Measurements from ENCODE around the gene CPSF4L. TPM values are rescaled to one million over a fixed set of nuclear protein-coding genes. Genes with fewer than 3 reads are reported as not detected.

CPSF4L gene
- polyA plus RNA-seq, 1 of the 3 experiments (the other 2 are of a cell fraction): 0.10 TPM

DNA sequence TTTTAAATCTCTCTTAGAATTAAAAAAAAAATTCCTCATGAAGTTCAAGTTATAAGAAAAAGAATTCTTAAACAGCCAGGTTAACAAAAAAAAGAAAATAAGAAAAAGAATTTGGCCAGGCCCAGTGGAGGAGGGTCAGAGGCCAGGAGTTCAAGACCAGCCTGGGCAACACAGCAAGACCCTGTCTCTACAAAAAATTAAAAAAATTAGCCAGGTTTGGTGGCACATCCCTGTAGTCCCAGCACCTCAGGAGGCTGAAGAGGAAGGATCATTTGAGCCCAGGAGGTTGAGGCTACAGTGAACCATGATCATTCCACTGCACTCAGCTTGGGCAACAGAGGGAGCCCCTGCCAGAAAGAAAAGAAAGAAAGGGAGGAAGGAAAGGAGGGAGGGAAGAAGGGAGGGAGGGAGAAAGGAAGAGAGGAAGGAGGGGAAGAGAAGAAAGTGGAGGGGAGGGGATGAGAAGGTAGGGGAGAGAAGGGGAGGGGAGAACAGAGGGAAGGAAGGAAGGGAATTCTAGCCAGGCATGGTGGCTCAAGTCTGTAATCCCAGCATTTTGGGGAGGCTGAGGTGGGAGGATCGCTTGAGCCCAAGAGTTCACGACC is 38.0 kb downstream of the CPSF4L start:
- DNase-seq: no peak
- 97% methylated on average over 2 of the region's 2 CpGs for WGBS (ENCODE audit: low lambda C conversion rate)
- H3K9me2 ChIP-seq: no peaks in the 10 kb centered on the region
- peaks cover 5 to 16% of the 10 kb centered on the region in 2 experiments for H3K36me3 ChIP-seq (replicated peaks in 1 of 2; ENCODE audit: control insufficient read depth in 1 of 2, insufficient read depth in 2 of 2, low read length in 1 of 2)
- no peaks in the 10 kb centered on the region for H3K9me3 ChIP-seq
- peaks cover 94% of the 10 kb centered on the region for H3K79me2 ChIP-seq (ENCODE audit: insufficient read depth)
- no peak overlapping the region for H3K9ac ChIP-seq
- H3K27ac ChIP-seq (ENCODE audit: low read depth in 2 of 2, low read length in 1 of 2): no peak overlapping the region
- peaks cover 19% of the 10 kb centered on the region for H3F3A ChIP-seq (replicated peaks; ENCODE audit: insufficient read depth)
- no peaks in the 10 kb centered on the region for H3K27me3 ChIP-seq (ENCODE audit: insufficient read depth)
- H3K4me2 ChIP-seq: no peak overlapping the region
- ChIA-PET CTCF (interaction anchor here (1.0 to 1.7 kb wide), 3 partner anchors 23 to 496 kb away, joined by 3 to 4 read pairs (median 4); no protein-coding TSS in a partner anchor), POLR2A (no interaction called here)
- peaks cover 30% of the 10 kb centered on the region for H4K20me1 ChIP-seq (ENCODE audit: insufficient read depth)
- TF ChIP-seq ELF1 (IDR thresholded peaks at IDR 0.05) (no peak), SMC3 (IDR thresholded peaks at IDR 0.05; ENCODE audit: low read depth, low read length) (no peak), JUND (IDR thresholded peaks at IDR 0.05) (no peak), EZH2phosphoT487 (IDR thresholded peaks at IDR 0.05; ENCODE audit: borderline replicate concordance, low read depth) (no peak), EP300 (IDR thresholded peaks at IDR 0.05; ENCODE audit: borderline replicate concordance in 1 of 2, low read depth in 1 of 2, low read length in 1 of 2) (no peak), MXI1 (IDR thresholded peaks at IDR 0.05; ENCODE audit: low read depth, low read length) (no peak), RXRA (IDR thresholded peaks at IDR 0.05; ENCODE audit: borderline replicate concordance, low read depth) (no peak), NFIC (IDR thresholded peaks at IDR 0.05; ENCODE audit: borderline replicate concordance) (no peak), GABPA (IDR thresholded peaks at IDR 0.05; ENCODE audit: low read depth) (no peak), RFX5 (IDR thresholded peaks at IDR 0.05; ENCODE audit: low read length) (no peak)
- TF ChIP-seq, protein P1, sequence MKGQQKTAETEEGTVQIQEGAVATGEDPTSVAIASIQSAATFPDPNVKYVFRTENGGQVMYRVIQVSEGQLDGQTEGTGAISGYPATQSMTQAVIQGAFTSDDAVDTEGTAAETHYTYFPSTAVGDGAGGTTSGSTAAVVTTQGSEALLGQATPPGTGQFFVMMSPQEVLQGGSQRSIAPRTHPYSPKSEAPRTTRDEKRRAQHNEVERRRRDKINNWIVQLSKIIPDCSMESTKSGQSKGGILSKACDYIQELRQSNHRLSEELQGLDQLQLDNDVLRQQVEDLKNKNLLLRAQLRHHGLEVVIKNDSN (IDR thresholded peaks at IDR 0.05; ENCODE audit: borderline replicate concordance, low read depth): no peak
- TF ChIP-seq, protein P2, sequence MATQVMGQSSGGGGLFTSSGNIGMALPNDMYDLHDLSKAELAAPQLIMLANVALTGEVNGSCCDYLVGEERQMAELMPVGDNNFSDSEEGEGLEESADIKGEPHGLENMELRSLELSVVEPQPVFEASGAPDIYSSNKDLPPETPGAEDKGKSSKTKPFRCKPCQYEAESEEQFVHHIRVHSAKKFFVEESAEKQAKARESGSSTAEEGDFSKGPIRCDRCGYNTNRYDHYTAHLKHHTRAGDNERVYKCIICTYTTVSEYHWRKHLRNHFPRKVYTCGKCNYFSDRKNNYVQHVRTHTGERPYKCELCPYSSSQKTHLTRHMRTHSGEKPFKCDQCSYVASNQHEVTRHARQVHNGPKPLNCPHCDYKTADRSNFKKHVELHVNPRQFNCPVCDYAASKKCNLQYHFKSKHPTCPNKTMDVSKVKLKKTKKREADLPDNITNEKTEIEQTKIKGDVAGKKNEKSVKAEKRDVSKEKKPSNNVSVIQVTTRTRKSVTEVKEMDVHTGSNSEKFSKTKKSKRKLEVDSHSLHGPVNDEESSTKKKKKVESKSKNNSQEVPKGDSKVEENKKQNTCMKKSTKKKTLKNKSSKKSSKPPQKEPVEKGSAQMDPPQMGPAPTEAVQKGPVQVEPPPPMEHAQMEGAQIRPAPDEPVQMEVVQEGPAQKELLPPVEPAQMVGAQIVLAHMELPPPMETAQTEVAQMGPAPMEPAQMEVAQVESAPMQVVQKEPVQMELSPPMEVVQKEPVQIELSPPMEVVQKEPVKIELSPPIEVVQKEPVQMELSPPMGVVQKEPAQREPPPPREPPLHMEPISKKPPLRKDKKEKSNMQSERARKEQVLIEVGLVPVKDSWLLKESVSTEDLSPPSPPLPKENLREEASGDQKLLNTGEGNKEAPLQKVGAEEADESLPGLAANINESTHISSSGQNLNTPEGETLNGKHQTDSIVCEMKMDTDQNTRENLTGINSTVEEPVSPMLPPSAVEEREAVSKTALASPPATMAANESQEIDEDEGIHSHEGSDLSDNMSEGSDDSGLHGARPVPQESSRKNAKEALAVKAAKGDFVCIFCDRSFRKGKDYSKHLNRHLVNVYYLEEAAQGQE (IDR thresholded peaks at IDR 0.05; ENCODE audit: low read depth, low read length): no peak
- TF ChIP-seq, protein P3, sequence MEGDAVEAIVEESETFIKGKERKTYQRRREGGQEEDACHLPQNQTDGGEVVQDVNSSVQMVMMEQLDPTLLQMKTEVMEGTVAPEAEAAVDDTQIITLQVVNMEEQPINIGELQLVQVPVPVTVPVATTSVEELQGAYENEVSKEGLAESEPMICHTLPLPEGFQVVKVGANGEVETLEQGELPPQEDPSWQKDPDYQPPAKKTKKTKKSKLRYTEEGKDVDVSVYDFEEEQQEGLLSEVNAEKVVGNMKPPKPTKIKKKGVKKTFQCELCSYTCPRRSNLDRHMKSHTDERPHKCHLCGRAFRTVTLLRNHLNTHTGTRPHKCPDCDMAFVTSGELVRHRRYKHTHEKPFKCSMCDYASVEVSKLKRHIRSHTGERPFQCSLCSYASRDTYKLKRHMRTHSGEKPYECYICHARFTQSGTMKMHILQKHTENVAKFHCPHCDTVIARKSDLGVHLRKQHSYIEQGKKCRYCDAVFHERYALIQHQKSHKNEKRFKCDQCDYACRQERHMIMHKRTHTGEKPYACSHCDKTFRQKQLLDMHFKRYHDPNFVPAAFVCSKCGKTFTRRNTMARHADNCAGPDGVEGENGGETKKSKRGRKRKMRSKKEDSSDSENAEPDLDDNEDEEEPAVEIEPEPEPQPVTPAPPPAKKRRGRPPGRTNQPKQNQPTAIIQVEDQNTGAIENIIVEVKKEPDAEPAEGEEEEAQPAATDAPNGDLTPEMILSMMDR (IDR thresholded peaks at IDR 0.05): no peak
- TF ChIP-seq, protein P4, sequence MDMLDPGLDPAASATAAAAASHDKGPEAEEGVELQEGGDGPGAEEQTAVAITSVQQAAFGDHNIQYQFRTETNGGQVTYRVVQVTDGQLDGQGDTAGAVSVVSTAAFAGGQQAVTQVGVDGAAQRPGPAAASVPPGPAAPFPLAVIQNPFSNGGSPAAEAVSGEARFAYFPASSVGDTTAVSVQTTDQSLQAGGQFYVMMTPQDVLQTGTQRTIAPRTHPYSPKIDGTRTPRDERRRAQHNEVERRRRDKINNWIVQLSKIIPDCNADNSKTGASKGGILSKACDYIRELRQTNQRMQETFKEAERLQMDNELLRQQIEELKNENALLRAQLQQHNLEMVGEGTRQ (IDR thresholded peaks at IDR 0.05; ENCODE audit: borderline replicate concordance, low read depth, low read length): no peak
- peaks cover 13 to 27% of the 10 kb centered on the region in 2 experiments for H3K4me1 ChIP-seq (ENCODE audit: control insufficient read depth in 1 of 2, insufficient read depth in 2 of 2, low read depth in 1 of 2, low read length in 1 of 2)
- no peak overlapping the region for H3K4me3 ChIP-seq (ENCODE audit: low read depth in 2 of 2, low read length in 1 of 2)
- no peak overlapping the region for H2AFZ ChIP-seq (ENCODE audit: low read depth)
